HG03060 (cell line): Measurements from ENCODE around the gene ABCB6.
A peak's percentile ranks its signal among the peaks of the same experiment; 100 is the strongest.
"Not testable (repeated sequence)": the region's sequence is repeated elsewhere in the genome, so short reads cannot be mapped to it uniquely, and the experiment has no call there.

Experiments used
- ATAC-seq: cut with Tn5 transposase; IDR thresholded peaks from one replicate; pipeline ENCODE4 v1.9.1; 2021; ENCODE audit warnings: low read depth, moderate number of reproducible peaks; ENCODE audit not compliant: unreplicated experiment

The ABCB6 gene

DNA sequence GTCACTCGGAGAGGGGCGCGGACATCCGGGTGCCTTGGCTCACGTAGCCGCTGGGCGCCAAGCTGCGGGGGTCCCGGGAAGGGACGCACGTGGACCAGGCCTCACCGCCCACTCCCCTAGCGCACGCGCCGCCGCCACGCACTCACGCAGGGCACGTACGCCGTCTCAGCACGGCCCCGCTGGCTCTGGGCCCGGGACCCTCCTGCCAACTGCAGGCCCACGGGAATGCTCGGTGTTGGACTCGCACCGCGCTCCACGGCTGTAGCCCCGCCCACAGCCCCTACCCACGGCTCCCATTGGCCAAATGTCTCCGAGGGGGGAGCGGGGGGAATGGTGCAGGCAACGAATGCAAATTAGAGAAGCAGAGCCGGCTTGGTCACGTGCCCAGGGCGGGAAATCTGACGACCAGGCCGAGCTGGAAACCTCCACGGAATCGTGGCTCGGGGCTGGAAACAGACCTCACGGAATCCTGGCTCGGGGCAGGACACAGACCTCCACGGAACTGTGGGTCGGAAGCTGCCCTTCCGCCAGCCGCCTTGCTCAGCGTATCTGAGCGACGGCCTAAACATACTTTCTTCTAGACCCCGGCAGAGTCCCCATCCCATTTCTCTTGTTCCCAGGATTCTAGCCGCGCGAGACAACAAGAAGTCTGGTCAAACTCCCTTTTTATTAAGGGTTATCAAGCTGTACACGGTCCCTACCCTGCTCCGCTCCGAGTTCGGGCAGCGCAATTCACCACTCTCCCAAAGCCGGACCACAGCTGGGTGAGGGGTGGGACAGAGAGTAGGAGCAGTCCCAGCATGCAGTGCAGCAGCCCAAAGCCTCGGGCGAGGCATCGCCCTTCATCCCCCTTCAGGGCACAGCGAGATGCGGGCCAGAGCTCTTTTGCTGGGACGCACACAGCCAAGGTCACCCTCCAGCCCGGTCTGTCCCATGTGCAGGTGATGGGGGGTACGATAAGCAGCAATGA, at the start of gene ABCB6:
Gene ABCB6, minus strand, starts transcription at position 227 of the 970 bp plus-strand sequence. CDS start 285 bp downstream, outside the sequence.
- ATAC-seq, result peak; percentile 53

DNA sequence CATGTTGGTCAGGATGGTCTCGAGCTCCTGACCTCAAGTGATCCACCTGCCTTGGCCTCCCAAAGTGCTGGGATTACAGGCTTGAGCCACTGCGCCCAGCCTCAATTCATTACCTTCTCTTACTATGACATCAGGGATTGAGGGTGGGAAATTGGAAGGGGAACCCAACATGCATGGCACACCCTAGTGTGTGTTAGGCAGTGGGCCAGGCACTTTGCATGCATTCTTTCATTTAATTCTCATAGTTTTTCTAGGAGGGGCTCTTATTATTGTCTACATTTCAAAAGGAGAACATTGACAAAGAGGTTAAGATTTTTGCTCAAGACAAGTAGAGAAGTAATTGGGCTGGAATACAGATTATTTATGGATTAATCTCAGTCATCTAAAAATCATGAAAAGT, 49.5 kb upstream of the ABCB6 start:
- ATAC-seq, result no peak

DNA sequence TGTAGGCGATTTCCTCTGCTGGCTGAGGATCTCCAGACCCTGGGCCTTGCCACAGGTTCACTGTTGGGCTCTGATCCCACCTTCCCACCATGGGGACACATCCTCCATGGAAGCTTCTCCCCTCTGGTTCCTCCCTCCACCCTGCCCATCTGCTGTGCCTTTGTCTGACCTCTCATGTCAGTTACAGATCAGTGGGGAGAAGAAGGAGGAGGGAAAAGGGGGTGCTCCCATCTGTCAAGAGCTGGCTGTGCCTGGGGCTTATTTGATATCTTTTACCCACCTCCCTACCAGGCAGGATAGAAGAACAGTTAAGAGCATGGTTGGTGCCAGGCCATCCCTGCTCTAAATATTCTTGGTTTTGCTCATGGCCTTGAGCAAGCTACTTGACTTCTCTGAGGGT, 48.1 kb upstream of the ABCB6 start:
- no peak for ATAC-seq

DNA sequence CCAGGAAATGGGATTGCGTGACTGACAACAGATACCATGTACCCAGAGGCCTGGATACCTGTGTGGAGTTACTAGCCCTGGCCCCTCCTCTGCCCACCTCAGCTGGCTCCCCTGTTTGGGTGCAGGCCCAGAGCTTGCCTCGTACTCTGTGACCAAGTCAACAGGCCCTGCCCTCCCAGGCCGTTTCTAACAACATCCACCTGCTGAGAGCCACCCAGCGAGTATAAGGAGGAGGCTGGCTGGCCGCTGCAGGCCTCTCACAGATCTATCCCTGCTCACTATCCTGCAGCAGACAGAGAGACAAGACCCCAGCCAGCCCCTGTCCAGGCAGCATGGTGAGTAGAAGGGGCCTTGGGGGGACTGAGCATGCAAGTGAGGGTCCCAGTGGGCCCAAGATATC, 47.5 kb upstream of the ABCB6 start:
- ATAC-seq, result no peak

DNA sequence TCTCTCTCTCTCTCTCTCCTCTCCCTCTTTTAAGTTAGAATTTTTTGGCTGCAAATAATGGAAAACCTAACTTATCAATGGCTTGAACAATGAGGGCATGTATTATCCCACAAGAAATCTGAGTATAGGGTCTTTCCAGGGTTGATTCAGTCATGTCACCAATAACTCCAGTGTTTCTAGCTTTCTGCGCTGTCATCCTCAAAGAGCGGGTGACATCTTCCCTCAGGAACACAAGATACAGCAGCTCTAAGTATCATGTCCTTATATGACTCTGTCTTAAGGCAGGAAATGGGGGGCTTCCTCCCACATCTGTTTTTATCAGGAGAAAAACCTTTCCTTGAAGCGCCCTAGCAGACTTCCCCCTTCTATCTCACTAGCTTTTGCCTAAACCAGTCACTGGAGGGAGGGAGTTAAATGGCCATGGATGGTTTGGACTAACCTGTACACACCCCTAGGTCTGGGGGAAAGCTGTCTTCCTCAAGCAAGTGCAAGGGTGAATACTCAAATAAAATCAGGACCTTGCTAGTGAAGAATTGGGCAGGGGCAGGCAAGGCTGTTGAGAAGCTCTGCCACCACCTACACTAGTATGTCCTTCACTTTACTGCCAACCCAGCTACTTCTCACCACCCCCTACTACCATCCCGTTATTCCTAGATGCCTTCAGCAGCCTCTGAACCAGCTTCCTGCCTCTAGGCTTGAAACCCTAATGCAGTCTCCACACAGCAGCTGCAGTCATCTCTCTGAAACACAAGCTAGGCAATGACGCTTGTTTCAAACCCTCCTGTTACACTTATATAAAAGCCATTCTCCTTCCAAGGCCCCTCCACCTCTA, 42.5 kb upstream of the ABCB6 start:
- no peak for ATAC-seq

DNA sequence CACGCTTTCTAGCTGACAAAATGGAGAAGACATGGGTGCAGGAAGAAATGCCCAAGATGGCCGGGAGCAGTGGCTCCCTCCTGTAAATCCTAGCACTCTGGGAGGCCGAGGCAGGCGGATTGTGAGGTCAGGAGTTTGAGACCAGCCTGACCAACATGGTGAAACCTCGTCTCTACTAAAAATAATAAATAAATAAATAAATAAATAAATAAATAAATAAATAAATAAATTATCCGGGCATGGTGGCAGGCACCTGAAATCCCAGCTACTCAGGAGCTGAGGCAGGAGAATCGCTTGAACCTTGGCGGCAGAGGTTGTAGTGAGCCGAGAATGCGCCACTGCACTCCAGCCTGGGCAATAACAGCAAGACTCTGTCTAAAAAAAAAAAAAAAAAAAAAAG, 40.2 kb upstream of the ABCB6 start:
- ATAC-seq, result not testable (repeated sequence)

DNA sequence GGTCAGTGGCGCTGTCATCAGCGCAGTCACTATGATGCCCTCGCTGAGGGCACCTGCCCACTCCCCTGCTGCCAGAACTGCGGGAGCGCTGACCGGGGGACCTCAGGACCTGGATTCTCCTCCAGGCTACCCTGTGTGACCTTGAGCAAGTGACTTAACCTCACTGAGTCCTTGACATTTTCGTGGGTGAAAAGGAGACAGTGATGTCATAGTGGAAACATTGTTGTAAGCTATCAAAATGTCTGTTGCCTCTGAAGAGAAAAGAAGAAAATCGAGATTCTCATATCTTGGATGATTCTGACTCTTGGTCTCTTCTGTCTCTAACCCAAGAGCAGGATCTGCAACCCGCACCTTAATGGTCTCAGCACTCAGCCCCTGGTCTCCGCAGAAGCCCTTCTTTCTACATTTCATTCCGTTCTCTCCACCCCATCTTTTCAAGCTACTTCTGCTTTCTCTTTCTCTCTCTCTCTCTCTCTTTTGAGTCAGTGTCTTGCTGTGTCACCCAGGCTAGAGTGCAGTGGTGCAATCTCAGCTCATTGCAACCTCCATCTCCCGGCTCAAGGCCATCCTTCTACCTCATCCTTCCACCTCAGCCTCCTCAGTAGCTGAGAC, 35.9 kb upstream of the ABCB6 start:
- ATAC-seq, result peak; percentile 30

DNA sequence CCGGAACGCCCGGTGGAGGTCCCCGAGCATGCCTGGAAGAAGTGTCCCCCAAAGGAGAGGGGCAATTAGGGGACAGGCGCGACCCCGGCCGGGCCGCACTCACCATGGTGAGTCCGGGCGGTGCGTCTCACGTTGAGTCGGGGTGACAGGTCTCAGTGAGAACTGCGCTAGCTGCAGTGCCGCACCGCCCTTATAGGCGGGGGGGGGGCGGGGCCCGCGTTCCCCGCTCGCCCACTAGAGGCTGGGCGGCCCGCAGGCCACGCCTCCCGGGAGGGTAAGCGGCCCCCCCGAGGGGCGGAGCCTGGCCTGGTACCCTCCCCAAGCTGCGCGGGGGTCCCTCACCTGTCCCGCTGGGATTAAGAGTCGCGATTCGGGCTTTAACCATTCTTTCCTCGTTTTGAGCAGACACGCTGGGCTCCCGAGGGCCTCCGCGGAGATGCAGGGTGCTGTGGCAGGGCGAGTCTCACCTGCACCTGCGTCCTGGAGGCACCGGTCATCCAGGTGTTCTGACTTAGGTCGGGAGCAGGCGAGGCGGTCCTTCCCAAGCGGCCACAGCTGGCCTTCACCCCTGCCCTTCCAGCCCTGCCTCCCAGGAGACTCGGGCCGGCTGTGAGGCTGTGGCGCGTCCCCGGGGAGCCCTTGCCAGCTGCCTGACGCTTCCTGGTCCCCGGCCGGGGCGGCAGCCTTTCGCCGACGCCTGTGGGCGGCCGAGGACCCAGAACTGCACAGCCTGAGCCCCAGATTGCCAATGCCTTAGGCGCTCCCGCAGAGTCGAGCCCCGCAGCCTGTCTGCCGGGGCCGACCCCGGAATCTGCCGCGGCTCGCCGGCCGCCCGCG, 35.2 kb upstream of the ABCB6 start, which contains the start of gene TUBA4A:
Gene TUBA4A, minus strand, starts transcription at position 166 of the 837 bp plus-strand sequence. Its CDS starts 60 bp downstream, at position 106.
- ATAC-seq, result peak; percentile 22

DNA sequence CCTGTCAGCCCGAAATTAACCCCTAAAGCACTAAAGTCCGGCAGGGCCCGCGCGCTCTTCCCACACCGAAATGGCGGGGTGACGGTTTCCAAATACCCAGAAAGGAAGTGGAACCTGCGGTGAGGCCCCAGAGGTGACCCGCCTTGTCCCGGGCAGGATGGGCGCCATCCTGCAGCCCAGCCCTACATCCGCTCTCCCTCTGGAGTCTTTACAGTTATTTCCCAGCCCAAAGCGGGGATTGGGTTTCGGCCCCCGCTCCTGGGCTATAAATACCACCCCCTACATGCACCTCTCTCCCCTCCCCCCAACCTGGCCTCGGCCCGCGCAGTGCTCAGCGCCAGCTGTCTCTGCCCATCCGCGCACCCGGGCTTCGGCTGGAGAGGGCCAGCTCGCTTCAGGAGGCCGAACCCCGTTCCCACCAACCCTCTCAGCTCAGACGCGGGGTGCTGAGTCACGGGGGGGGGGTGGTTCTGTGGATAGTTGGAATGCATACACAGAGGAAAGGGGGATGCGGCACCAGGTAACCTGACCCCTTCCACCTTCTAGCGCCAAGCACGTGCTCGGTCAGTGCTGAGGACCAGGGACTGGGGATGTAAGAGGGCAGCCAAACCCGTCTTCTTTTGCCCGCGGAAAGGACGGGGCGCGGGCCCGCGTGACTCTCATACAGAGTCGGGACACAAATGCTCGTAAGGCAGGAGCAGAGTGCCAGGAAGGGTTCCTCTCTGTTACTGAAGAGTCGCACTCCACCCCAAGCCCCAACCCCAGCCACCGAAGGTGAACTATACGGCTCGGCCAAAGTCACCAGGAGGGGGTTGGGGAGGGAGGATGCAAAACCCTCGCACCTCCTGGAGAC, 34.4 kb upstream of the ABCB6 start, which contains the start of gene TUBA4B:
Gene TUBA4B, plus strand, starts transcription at position 344 of the 853 bp plus-strand sequence. Its CDS starts 165 bp downstream, at position 509.
- ATAC-seq, result no peak

DNA sequence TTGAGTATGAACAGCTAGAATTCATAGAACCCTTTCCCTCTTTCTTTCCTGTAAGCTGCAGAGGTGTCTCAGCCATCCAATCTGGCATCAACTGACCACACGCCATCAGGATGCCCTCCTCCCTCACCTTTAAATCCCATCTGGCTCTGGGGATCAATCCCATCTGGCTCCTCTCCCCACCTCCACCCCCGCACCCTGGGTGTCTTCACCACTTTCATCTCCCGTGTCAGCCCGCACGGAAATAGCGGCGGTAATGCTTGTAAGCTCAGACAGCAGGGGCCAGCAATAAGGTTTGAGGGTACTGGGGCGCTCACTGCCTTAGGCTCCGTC, 33.8 kb upstream of the ABCB6 start:
- no peak for ATAC-seq

DNA sequence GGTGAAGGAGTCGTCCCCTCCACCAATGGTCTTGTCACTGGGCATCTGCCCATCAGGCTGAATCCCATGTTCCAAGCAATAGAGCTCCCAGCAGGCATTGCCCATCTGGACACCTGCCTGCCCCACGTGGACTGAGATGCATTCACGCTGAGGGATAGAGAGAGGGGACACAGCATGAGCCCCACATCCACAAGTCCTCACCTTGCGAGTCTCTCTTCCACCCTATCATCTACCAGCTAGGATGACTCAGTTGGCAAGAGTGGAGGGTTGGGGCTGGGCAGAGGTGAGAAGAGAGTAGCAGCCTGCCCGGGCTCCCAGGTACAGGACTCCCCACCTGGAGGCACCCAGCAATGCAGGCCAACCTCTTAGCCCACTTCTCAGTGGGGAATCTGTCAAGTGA, 33.3 kb upstream of the ABCB6 start:
- no peak for ATAC-seq

DNA sequence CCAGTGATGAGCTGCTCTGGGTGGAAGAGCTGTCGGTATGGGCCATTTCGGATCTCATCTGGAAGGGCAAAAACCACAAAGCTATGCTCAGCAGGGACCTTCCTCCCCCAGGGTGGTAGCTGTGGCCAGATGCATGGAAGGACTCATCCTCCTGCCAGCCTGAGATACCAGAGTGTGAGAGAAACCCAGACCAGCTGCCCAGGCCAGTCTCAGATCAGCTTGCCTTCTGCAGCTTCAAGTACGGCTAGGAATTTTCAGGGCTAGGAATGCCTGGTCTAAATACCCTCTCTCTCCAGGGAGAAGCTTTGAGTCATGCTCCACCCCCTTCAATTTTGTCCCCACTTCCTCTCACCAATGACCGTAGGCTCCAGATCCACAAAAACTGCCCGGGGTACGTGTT, 32.9 kb upstream of the ABCB6 start:
- no peak for ATAC-seq

DNA sequence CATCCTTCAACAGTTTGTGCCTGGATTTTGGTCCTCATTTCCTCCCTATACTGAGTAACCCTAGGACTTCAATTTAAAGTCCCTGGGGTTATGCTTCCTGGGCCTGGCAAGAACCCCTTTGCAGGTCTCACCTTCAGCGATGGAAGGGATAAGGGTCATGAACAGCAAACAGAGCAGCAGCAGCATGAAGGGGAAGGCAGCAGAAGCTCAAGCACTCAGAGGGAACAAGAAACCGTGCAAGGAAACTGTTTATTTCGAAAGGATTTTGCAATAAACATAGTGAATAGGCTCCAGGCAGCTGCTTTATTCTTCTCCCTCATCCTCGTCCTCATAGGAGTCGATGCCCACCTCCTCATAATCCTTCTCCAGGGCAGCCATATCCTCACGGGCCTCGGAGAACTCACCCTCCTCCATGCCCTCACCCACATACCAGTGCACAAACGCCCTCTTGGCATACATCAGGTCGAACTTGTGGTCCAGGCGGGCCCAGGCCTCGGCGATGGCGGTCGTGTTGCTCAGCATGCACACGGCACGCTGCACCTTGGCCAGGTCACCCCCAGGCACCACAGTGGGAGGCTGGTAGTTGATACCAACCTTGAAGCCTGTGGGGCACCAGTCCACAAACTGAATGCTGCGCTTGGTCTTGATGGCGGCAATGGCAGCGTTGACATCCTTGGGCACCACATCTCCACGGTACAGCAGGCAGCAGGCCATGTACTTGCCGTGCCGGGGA, 31.5 kb upstream of the ABCB6 start:
- ATAC-seq, result no peak

DNA sequence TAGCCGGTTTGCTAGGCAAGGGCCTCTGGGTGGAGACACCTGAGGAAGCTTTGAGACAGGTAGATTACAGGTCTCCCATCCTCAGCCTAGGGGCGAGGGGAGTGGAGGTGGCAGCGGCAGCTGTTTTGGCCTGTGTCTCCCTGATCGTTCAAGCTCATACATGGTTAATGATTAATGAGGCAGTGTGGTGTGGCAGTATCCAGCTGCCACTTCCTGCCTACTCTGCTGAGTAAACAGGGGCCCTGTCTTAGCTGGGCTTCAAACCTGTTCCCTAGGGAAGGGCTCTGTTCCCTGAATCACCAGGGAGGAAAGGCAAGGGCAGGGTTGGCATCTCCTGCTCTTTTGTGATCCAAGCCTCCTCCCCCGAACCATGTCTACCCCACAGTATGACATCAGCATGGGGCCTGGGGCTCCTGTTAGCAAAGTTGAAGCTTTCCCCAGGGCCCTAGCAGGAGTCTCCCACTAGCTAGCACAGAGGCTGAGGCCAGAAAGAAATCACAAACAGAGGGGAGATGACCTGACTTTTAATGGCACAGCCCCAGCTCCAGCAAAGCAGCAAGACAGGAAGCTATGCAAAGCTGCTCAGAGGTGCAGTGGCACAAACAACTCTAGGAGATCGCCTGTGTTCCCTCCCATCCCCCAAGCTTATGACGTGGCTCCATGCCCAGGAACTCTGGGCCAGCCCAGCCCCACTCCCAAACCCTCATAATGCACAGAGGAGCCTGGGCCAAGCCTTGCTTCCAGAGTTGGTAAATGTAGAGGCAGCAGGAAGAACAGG, 30.6 kb upstream of the ABCB6 start:
- peak; percentile 40 for ATAC-seq

DNA sequence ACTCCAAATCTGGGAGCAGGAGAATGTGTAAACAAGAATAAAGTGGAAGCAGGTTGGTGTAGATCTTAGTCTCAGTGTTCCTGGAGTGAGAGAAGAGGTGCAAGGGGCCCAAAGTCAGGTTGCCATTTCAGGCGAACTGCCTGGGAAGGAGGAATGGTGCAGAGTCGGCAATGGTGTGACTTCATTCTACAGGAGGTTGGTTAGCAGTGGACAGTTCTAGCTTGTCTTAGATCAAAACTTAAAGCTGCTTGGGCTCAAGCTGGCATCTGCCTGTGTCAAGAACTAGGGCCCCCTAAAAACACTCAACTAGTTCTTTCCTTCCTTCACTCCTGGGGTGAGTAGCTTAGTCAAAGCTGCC, 30.1 kb upstream of the ABCB6 start:
- ATAC-seq, result no peak

DNA sequence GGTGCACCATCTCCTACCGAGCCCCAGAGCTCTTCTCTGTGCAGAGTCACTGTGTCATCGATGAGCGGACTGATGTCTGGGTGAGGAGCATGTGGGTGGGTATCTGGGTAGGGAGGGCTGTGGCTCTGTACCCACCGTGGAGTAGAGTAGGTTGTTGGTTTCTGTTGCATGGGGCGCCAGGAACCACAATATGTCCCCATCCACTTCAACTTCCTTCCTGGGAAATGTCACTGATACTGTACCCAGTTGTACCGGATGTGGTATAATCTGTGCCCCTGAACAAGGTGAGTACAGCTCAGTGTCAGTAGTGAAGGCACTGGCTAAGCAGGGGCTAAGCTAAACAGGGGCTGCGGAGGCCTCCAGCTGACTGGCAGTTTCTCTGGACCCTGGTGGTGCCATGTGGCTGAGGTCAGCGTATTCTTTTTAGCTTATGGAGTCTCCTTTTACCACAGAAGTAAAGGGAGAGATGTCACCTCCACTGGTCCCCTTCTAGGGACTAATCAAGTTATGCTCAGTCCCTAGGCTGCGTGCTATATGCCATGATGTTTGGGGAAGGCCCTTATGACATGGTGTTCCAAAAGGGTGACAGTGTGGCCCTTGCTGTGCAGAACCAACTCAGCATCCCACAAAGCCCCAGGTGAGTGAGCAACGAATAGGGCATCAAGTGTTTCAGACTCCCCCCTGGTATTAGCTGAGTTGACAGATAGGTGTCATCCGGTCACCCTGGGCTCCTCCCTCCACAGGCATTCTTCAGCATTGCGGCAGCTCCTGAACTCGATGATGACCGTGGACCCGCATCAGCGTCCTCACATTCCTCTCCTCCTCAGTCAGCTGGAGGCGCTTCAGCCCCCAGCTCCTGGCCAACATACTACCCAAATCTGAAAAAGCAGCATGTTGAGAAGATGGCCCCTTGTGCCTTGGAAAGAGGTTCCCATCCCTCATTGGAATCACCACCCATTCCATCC, 29.2 kb upstream of the ABCB6 start:
- no peak for ATAC-seq

DNA sequence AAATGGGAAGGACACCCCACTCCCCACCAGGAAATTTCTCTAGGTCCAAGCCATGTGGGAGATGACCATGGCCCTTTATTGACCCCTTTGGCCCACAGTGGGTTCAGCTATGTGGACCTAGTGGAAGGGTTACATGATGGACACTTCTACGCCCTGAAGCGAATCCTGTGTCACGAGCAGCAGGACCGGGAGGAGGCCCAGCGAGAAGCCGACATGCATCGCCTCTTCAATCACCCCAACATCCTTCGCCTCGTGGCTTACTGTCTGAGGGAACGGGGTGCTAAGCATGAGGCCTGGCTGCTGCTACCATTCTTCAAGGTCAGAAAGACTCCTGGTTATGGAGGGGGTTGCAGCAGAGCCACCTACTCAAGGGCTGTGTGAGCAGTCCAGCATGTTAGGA, 27.8 kb upstream of the ABCB6 start:
- no peak for ATAC-seq
